Endometrial microvascular endothelial cells (primary cell): ENCODE data around the gene WDR44. TPM values are rescaled to one million over a fixed set of nuclear protein-coding genes. Genes with fewer than 3 reads are reported as not detected.

Experiments
- in situ Hi-C: cut with HindIII; loops from 2 replicates; pipeline ENCODE4 v1.10.0; 2017; ENCODE audit warnings: low sequenced_read_pairs, low pct_unique_long_range_greater_than_20kb; ENCODE audit errors: inconsistent ontology term
- total RNA-seq: library from RNA; depleted of rRNA; stranded (reverse); fragments of >200 nt; gene quantifications from one replicate; pipeline ENCODE4 v1.2.3, GENCODE V29; 2015; ENCODE audit errors: inconsistent ontology term

The WDR44 gene
- total RNA-seq, 1 donor from 2014 or later = 10.4 TPM

DNA sequence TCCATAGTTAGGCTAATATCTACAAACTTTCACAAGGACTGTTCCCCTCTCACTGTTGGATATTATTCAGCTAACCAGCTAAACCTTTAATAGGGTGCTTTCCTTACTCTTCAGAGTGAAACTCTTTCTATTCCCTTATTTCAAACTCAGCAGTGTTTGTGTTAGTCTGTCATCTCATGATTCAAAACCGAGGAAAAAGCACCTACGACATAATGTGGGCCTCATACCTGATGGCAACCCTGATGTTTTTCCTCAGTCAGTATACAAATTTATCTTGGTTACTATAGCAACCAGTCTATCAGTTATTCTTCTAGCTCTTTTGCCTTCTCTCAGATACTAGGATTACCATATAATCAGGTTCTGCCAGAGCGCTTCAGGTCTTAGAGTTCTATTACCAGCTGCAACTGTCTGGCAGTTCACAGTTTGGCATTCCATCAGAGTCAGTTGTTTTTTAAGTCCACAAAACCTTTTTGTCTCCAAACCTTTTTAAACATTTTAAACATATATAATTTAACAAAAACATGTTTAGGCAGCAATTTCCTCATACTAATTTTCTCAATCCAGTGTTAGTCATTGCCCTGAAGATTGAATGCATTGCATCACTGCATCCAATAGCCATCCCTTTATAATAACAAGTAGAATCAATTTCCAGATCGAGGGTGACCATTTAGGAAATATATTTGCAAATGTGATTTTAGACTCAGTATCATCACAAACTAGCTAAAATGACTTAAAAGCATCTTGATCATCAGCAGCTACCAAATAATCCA is 7.4 kb downstream of the WDR44 start:
- in situ Hi-C loops = no loop called here

DNA sequence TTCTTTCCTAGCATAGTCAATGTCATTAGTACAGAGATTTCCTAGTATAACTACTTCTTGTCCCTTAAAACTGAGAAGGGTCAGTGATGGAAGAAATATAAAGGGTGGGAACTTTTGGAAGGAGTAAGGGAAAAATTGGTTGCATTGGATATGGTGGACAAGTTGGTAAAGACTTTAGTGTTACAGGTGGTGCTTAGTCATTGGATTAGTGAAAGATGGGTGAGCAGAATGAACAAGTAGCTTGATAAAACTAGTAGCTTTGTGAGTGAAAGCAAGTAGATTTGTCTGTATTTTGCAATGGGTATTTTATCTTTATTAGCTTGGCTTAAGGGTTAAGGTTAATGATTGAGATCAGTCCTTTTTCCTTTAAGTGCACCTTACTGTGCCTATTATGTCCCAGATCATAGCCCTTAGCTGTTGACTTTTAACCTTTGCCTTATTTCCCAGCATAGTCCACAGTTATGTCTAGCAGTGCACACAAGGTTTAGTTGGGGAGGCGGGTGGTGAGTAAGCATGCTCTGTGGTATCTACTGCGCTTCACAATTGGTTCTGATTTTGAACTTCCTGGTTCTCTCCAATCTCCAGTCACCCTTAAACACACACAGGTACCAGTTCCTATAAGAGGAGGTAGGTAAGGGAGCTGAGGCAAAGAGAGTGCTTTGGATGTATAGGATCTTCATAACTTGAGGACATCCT is 9.5 kb downstream of the WDR44 start:
- in situ Hi-C loops = no loop called here

DNA sequence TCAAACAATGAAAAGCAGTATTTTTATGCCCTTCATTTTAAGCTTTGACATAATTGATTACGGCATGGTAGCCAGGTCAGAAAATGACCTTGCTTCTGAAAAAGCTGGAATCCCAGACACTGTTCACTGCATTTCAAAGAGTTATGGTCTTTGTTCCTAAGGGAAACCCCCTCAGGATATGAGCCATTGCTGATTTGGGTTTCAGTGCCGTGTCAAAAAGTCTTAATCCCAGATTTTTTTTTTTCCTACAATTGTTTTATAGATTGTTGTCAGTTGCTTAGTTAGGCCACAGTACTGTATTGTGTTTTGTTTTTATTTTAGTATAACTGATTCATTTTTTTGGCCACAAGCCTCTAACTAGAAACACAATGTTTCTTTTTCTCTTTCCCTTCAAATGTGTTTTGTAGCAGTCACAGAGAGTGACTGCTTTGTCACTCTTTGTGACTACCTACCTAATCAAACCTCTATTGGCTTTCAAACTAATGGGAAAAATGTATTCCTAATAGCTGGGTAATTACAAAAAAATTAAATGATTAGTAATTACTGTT is 10.3 kb downstream of the WDR44 start:
- in situ Hi-C loops = no loop called here

DNA sequence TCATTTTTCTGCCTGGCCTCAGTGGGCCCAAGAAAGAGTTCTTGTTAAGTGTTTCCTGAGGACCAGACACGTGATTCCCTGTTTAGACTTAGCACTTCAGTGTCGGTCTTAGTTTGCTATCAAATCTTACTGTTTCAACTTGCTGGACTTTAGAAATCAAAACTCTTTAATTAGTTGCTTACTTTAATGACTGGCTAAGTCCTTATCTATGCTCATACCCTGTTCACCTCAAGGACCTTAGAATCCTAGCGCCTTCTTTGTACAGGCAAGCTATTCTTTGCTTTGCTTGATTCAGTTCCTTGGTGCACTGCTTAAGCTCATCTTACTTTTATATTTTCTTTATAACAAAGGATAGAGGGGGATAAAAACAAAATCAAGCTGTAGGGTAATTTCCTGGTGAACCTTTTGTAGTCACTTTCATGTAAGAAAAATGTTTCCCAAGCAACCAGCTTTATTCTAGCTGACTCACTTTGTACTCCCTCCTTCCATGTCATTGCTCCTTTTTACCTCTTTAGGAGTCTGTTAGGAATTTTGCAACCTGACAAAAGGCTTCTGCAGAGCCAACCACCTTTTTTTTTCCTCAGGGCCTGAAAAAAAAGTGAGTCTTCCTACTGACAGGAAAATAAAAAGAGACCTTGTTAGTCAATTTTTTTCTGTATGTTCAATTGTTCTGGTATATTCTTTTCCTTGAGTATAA is 14.7 kb downstream of the WDR44 start:
- in situ Hi-C loops = no loop called here

DNA sequence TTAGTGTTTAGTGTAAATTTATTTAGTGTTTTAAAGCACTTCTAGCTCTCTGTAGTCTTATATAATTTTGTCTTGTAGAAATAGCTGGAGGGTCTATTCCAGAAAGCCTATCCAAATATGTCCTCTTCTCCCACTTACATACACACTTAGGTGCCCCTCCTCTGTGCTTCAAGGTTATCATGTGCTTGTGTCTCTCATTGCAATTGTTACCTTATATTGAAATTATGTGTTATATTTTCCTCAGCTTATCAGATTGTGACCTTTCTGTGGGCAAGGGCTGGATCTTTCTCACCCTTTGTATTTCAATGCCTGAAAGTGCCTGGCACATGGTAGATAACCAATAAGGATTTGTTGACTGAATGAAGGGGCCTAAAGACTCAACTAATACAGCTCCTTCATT is 18.4 kb downstream of the WDR44 start:
- in situ Hi-C loops = no loop called here

DNA sequence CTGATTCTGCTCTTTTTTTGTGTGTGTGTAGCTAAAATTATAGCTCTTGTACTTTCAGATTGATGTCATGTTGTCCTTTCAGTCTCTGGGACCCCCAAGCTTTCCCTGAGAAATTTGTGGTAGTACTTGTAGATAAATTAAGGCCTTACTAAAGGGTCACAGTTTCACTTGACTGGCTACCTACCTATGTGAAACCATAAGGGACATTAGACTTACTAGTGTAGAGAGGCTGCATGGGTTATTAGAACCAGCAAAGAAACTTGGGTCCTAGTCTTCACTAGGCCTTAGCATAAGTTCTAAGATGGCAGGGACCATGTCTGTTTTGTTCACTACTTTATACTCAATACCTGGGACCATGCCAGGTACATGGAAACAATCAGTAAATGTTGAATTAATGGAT is 21.4 kb downstream of the WDR44 start:
- in situ Hi-C loops = no loop called here

DNA sequence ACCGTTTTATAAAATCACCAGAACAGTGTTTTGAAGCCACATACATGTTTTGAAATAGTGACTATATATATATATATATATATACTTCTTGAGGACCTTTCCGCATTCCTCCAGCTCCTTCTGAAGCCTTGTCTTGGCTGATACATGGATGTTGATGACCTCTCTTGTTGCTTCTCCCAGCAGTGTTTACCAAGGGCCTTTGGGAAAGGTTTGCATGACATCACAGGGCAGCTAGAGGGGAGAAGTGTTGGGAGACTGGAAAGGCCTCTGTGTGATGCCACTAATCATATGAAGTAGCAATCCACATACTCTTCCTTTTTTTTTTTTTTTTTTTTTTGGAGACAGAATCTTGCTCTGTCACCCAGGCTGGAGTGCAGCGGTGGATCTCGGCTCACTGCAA is 22.5 kb downstream of the WDR44 start:
- in situ Hi-C loops = no loop called here

DNA sequence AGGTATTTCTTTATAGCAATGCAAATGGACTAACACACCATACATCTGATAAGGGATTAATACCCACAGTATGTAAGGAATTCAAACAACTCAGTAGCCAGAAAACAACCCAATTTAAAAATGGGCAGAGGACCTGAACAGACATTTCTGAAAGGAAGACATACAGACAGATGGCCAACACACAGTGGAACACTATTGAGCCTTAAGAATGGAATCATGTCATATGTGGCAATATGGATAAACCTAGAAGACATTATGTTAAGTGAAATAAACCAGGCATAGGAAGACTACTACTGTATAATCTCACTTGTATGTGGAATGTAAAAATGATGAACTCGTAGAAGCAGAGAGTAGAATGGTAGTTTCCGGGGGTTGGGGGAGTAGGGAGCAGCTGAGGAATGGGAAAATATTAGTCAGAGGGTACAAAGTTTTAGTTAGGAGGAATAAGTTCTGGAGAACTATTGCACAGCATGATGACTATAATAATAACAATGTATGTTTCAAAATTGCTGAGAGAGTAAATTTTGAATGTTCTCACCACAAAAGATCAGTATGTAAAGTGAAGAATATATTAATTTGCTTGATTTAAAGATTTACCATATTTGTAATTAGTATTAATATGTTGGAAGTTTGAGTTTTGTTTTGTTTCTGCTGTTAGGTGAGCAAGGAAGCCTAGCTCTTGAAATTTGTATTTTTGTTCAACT is 25.2 kb downstream of the WDR44 start:
- in situ Hi-C loops = no loop called here

DNA sequence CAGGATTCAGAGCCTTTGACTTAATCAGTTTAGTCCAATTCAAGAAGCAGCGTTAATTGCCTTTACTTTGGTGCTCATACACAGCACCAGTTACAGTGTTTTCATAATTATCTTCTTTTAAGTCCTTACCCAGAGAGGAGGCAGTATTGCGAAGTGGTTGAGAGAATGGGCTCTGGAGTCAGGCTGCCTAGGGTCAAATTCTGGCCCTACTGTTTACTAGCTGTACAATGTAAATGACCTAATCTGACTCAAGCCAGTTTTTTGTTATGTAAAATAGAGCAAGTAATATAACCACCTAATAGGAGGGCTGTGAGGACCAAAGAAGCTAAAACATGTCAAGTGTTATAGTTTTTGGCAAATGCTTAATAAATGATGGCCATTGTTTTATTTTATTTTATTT is 27.6 kb downstream of the WDR44 start:
- in situ Hi-C loops = no loop called here

DNA sequence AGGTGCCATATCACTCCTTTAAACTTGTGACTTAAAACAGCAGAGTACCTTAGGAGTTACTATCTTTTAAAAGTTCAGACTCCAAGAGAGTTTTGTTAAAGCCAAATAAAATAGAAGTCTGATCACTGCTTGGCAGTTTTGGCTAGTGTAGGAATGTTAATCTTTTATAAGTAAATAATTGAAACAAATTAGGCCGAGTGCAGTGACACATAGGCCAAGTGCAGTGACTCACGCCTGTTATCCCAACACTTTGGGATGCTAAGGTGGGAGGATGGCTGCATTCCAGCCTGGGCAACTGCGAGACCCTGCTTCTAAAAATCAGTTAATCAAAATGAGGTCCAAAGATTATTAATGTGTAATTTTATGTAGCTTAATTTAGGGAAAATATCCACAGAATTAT is 37.2 kb downstream of the WDR44 start:
- in situ Hi-C loops = no loop called here

DNA sequence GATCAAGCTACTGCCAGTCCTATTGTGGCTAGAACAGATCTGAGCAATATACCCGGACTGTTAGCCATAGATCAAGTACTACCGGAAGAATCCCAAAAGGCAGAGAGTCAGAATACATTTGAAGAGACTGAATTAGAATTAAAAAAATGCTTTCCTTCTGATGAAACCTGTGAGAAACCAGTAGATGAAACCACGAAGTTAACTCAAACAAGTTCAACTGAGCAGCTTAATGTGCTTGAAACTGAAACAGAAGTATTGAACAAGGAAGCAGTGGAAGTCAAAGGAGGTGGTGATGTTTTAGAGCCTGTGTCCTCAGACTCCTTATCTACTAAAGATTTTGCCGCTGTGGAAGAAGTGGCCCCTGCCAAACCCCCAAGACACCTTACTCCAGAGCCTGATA is 46.8 kb downstream of the WDR44 start:
- in situ Hi-C loops = no loop called here

DNA sequence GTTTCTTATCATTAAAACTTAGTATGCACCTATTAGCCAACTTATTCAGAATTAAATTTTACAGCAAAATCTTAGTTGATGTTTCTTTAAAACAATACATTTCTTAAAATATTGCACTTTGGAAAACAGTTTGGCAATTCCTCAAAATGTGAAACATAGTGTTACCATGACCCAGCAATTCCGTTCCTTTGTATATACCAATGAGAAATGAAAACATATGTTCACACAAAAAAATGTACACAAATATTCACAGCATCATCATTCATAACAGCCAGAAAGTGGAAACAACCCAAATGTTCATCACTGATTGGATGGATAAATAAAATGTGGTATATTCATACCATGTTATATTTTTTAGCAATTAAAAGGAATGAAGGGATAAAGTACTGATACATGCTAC is 50.2 kb downstream of the WDR44 start:
- in situ Hi-C loops = no loop called here

DNA sequence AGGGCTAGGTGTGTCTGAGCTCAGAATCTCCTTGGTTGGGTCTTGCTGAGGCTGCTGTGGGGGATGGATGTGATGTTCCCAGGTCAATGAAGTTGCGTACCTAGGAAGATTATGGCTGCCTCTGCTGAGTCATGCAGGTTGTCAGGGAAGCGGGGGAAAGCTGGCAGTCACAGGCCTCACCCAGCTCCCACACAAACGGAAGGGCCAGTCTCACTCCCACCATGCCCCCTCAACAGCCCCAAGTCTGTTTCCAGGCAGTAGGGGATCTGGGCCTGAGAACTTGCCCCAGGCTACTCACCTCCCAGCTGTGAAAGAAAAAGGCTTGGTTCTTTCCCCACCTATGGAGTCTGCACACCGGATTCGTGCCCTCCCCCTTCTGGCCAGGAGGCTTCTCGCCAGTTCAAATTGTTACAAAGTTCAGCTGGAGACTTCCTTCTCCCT is 72.9 kb downstream of the WDR44 start:
- in situ Hi-C loops = no loop called here

DNA sequence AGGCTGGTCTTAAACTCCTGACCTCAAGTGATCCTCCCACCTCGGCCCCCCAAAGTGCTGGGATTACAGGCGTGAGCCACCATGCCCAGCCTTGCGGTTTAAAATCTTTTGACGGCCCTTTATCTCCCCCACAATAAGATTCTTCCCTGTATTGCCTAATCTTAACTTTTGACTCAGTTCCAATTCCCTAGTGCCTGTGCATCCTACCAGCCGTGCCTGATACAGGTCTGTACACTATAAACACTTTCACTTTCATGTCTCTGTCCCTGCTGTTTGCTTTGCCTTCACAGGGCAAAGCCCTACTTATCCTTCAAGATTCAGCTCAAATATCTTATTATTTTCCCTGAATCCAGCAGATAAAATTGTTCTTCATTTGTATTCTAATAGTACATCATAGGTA is 74.6 kb downstream of the WDR44 start:
- in situ Hi-C loops = no loop called here

DNA sequence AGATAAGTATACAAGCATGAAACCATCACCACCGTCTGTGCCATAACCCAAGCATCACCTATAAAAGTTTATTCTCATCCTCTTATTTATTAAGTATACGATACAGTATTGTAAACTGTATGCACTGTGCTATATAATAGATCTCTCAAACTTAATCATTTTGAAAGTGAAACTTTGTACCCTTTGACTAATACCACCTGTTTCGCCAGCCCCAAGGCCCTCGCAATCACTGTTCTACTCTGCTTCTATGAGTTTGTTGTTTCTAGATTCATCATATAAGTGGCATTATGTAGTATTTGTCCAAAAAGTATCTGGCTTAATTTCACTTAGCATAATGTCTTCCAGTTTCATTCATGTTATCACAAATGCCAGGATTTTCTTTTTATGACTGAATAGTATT is 77.7 kb downstream of the WDR44 start:
- in situ Hi-C loops = no loop called here

DNA sequence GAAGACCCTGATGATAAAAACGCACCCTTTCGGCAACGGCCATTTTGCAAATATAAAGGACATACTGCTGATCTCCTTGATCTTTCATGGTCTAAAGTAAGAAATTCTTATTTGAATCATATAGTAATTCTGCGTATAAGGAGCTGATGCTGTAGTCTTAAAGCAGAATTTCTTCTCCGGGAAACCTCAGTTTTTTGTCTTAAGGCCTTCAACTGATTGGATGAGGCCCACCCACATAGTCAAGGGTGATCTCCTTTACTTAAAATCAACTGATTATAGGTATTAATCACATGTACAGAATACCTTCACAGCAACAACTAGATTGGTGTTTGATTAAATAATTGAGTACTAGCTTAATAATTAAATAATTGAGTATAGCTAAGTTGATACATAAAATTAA is 86.9 kb downstream of the WDR44 start:
- in situ Hi-C loops = no loop called here

DNA sequence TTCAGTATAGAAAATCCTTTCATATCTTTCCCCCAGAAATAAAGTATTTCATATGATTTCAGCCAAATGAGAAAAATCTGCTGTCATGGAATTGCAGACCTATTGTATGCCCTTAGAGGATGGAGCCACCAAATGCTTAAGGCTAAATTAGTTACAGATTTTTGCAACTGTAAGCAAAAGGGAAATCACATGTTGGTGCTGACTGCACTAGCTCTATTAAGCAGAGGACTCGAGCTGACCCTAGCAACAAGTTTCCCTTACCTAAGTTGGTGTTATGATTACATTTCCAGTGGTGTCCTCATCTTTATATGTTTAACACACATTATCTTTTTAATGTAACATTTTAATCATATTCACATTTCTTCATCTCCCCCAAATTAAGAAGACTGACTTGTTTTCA is 91.4 kb downstream of the WDR44 start:
- in situ Hi-C loops = no loop called here

DNA sequence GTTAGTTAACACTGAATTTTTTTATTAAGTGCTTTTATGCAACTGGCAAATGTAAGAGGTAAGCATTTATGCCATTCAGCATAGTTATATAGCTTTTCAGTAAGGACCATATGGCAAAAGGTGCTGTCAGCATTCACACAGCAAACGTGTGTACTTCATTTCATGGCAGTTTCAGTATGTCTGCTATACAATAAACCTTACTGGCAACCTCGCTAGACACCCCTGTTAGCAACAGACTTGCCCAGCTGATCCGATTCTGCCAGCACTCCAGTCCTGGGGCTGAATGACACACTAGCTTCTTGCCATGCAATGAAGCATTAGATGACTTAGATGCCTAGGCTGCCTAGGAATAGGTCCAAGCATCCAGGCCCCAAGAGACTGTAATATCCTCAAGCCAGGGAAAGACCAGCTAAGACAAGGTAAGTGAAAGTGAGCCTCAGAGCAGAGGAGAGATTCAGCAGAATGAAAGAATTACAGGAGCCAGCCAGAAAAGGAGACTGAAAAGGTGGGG is 102.4 kb downstream of the WDR44 start:
- in situ Hi-C loops = no loop called here

DNA sequence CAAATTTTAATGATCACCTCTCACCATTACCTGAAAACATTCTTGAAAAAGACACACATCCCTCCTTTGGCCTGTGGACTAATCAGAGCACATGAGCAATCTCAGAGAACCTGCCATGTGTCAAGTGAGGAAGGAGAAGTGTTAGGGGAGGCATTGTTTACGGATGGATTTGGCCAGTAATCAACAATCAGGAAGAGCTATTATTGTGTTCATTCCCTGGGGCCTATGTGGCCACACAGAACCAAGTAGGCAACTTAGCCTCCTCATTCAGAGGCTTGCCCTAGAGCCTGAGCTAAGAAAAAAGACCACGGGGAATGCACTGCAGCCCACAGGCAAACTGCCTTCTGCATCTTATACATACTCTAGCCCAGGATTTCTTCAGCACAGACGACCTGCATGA is 109.1 kb downstream of the WDR44 start:
- in situ Hi-C loops = no loop called here
